IPS DF 6.9 (cell line): ENCODE data around the gene NOX4.
"Not testable (repeated sequence)": the region's sequence is repeated elsewhere in the genome, so short reads cannot be mapped to it uniquely, and the experiment has no call there.

Source experiments
- DNase-seq: peaks from one replicate; pipeline ENCODE4 v3.0.0-alpha.2; 2013; ENCODE audit warnings: low read depth, low spot score
- H3K27ac ChIP-seq: one replicate; pipeline ENCODE4 v1.5.1; 2013; ENCODE audit warnings: low read length, control low read depth
- H3K27me3 ChIP-seq: 2 replicates; pipeline ENCODE4 v1.6.1; 2013; ENCODE audit warnings: mild to moderate bottlenecking, low read length; ENCODE audit not compliant: control insufficient read depth, insufficient read depth
- H3K36me3 ChIP-seq: 2 replicates; pipeline ENCODE4 v1.6.1; 2013; ENCODE audit warnings: low read length; ENCODE audit not compliant: control insufficient read depth, insufficient read depth
- H3K4me1 ChIP-seq: 2 replicates; pipeline ENCODE4 v1.6.1; 2013; ENCODE audit warnings: low read length; ENCODE audit not compliant: control insufficient read depth, insufficient read depth
- H3K4me3 ChIP-seq: 2 replicates; pipeline ENCODE4 v1.5.1; 2013; ENCODE audit warnings: mild to moderate bottlenecking, low read length
- H3K9me3 ChIP-seq: 2 replicates; pipeline ENCODE4 v1.6.1; 2013; ENCODE audit warnings: low read length, inconsistent platforms; ENCODE audit not compliant: control insufficient read depth, insufficient read depth
- WGBS: extraction: QIAGEN DNeasy Blood & Tissue Kit; methylation state at CpG from one replicate; pipeline ENCODE4 v1.1.7; 2013; ENCODE audit warnings: mixed read lengths, missing lambda C conversion rate; ENCODE audit not compliant: insufficient read length, insufficient coverage; 5-methylcytosine and 5-hydroxymethylcytosine counted together

The NOX4 gene

GRCh38 chr11:89321401-89321800 is 169.8 kb downstream of the NOX4 start:
- no peaks in the 10 kb centered on the region for H3K4me1 ChIP-seq
- no peaks in the 10 kb centered on the region for H3K36me3 ChIP-seq
- H3K27me3 ChIP-seq, result no peaks in the 10 kb centered on the region
- H3K9me3 ChIP-seq, result no peaks in the 10 kb centered on the region
- H3K27ac ChIP-seq, result no peak overlapping the region
- WGBS, result no CpG with 5 or more reads among the region's 2 CpGs
- no peak for DNase-seq
- H3K4me3 ChIP-seq, result no peak overlapping the region

- H3K27ac ChIP-seq, H3K27me3 ChIP-seq, H3K36me3 ChIP-seq, H3K4me1 ChIP-seq, DNase-seq, H3K4me3 ChIP-seq, H3K9me3 ChIP-seq: not testable (repeated sequence)
- no CpG with 5 or more reads among the region's 3 CpGs for WGBS
Observed at GRCh38 chr11:89310607-89311006, 180.6 kb downstream of the NOX4 start.

GRCh38 chr11:89309321-89309985 is 181.7 kb downstream of the NOX4 start:
- H3K36me3 ChIP-seq, H3K27ac ChIP-seq, H3K4me3 ChIP-seq, H3K27me3 ChIP-seq, H3K9me3 ChIP-seq, H3K4me1 ChIP-seq, DNase-seq: not testable (repeated sequence)
- no CpG with 5 or more reads among the region's 3 CpGs for WGBS

- no CpG with 5 or more reads among the region's 1 CpG for WGBS
- not testable (repeated sequence) for H3K4me3 ChIP-seq, H3K36me3 ChIP-seq, DNase-seq, H3K9me3 ChIP-seq, H3K27me3 ChIP-seq, H3K4me1 ChIP-seq, H3K27ac ChIP-seq
Observed at GRCh38 chr11:89308272-89308671, 182.9 kb downstream of the NOX4 start.

- no CpG with 5 or more reads among the region's 1 CpG for WGBS
- H3K4me3 ChIP-seq, H3K27me3 ChIP-seq, H3K4me1 ChIP-seq, H3K36me3 ChIP-seq, H3K9me3 ChIP-seq, DNase-seq, H3K27ac ChIP-seq: not testable (repeated sequence)
Observed at GRCh38 chr11:89303029-89303428, 188.1 kb downstream of the NOX4 start.

- WGBS, result no CpG with 5 or more reads among the region's 7 CpGs
- H3K9me3 ChIP-seq, H3K4me1 ChIP-seq, H3K36me3 ChIP-seq, H3K27ac ChIP-seq, H3K27me3 ChIP-seq, H3K4me3 ChIP-seq, DNase-seq: not testable (repeated sequence)
Observed at GRCh38 chr11:89295023-89295422, 196.2 kb downstream of the NOX4 start.

- peak; percentile 31 for DNase-seq
- Histone ChIP-seq H3K4me1 (no peaks in the 10 kb centered on the region), H3K36me3 (no peaks in the 10 kb centered on the region), H3K4me3 (no peak overlapping the region; the same call in 1 of the 2 replicates), H3K27ac (no peak overlapping the region), H3K27me3 (no peaks in the 10 kb centered on the region), H3K9me3 (no peaks in the 10 kb centered on the region)
- no CpG with 5 or more reads among the region's 18 CpGs for WGBS
Observed at GRCh38 chr11:89293965-89294679, 197.1 kb downstream of the NOX4 start.

- WGBS, result no CpG with 5 or more reads among the region's 3 CpGs
- not testable (repeated sequence) for H3K36me3 ChIP-seq, H3K9me3 ChIP-seq, H3K4me3 ChIP-seq, H3K27me3 ChIP-seq, DNase-seq, H3K4me1 ChIP-seq, H3K27ac ChIP-seq
Observed at GRCh38 chr11:89288004-89288403, 203.2 kb downstream of the NOX4 start.

GRCh38 chr11:89286601-89287000 is 204.6 kb downstream of the NOX4 start:
- H3K27ac ChIP-seq, H3K36me3 ChIP-seq, H3K9me3 ChIP-seq, DNase-seq, H3K4me3 ChIP-seq, H3K27me3 ChIP-seq, H3K4me1 ChIP-seq: not testable (repeated sequence)
- no CpG with 5 or more reads among the region's 1 CpG for WGBS

- not testable (repeated sequence) for H3K9me3 ChIP-seq, DNase-seq, H3K4me3 ChIP-seq, H3K4me1 ChIP-seq, H3K36me3 ChIP-seq, H3K27me3 ChIP-seq, H3K27ac ChIP-seq
- no CpG with 5 or more reads among the region's 3 CpGs for WGBS
Observed at GRCh38 chr11:89281032-89281677, 210.0 kb downstream of the NOX4 start.
